H1 (cell line): Measurements from ENCODE around the gene PURA. TPM values are rescaled to one million over a fixed set of nuclear protein-coding genes. Genes with fewer than 3 reads are reported as not detected.

Source experiments
- CTCF ChIA-PET: fragments of 300-600 bp; sonication (Branson Sonifier 250); formaldehyde crosslinking; loops from one replicate; lab custom pipeline; 2021; ENCODE audit not compliant: partially characterized antibody; lab: Charles Lee
- POLR2A ChIA-PET: fragments of 300-600 bp; sonication (Branson Sonifier 250); formaldehyde crosslinking; loops from one replicate; lab custom pipeline; 2021; ENCODE audit warnings: inconsistent platforms; ENCODE audit not compliant: partially characterized antibody; lab: Charles Lee
- DNase-seq, 2 experiments: peaks; one replicate each; pipeline versions ENCODE4 v3.0.0 to v3.0.0-alpha.2; 2010 to 2022; ENCODE audit warnings: low spot score in 2 of 2, low read depth in 1 of 2, mixed read lengths in 1 of 2
- FAIRE-seq: peaks from 2 replicates; lab custom pipeline; 2011; peaks lifted over from hg19 to GRCh38; lab: Jason Lieb, UNC
- H2AFZ ChIP-seq: 2 replicates; pipeline ENCODE4 v1.8.1; 2012; ENCODE audit warnings: low read length, inconsistent platforms
- H2AK5ac ChIP-seq: 2 replicates; pipeline ENCODE4 v1.6.1; 2013; ENCODE audit warnings: low read depth, low read length
- H2BK120ac ChIP-seq: replicated peaks from 2 replicates; pipeline ENCODE3; 2013; ENCODE audit warnings: low read depth, low read length, inconsistent platforms
- H2BK12ac ChIP-seq: 2 replicates; pipeline ENCODE4 v1.6.1; 2013; ENCODE audit warnings: low read depth, low read length
- H2BK15ac ChIP-seq: 2 replicates; pipeline ENCODE4 v1.6.1; 2013; ENCODE audit warnings: low read length
- H2BK20ac ChIP-seq: 2 replicates; pipeline ENCODE4 v1.6.1; 2013; ENCODE audit warnings: low read length
- H2BK5ac ChIP-seq: 2 replicates; pipeline ENCODE4 v1.6.1; 2013; ENCODE audit warnings: low read depth, low read length
- H3K14ac ChIP-seq: 2 replicates; pipeline ENCODE4 v1.6.1; 2013; ENCODE audit warnings: inconsistent platforms; ENCODE audit not compliant: insufficient read length
- H3K18ac ChIP-seq: 2 replicates; pipeline ENCODE4 v1.6.1; 2013; ENCODE audit warnings: low read length; ENCODE audit errors: extremely low read depth
- H3K23ac ChIP-seq: 2 replicates; pipeline ENCODE4 v1.6.1; 2013; ENCODE audit warnings: inconsistent platforms; ENCODE audit not compliant: insufficient read length
- H3K23me2 ChIP-seq: 2 replicates; pipeline ENCODE4 v1.6.1; 2013; ENCODE audit warnings: low read depth, low read length
- H3K27ac ChIP-seq: 2 replicates; pipeline ENCODE4 v1.6.1; 2011; ENCODE audit warnings: low read depth, low read length, inconsistent platforms
- H3K27me3 ChIP-seq, 4 experiments: replicated peaks in 1 of 4; 1 replicate in 1 of 4; 2 replicates in 3 of 4; pipeline versions ENCODE4 v1.6.1 to v1.8.1; 2011 to 2013; ENCODE audit warnings: low read length in 3 of 4, mild to moderate bottlenecking in 3 of 4, inconsistent platforms in 2 of 4, mixed read lengths in 2 of 4, moderate library complexity in 1 of 4; ENCODE audit not compliant: control insufficient read depth in 3 of 4, insufficient read depth in 3 of 4; ENCODE audit errors: extremely low read depth in 1 of 4
- H3K36me3 ChIP-seq, 4 experiments: 2 replicates each; pipeline versions ENCODE4 v1.6.1 to v1.8.1; 2011 to 2013; ENCODE audit warnings: mild to moderate bottlenecking in 4 of 4, low read length in 3 of 4, moderate library complexity in 2 of 4, control low read depth in 1 of 4, inconsistent platforms in 1 of 4; ENCODE audit not compliant: insufficient read depth in 4 of 4, control insufficient read depth in 2 of 4
- H3K4ac ChIP-seq: replicated peaks from 2 replicates; pipeline ENCODE3; 2013; ENCODE audit warnings: low read length, low read depth, mixed read lengths, inconsistent platforms; ENCODE audit not compliant: insufficient read length
- H3K4me1 ChIP-seq, 4 experiments: replicated peaks in 1 of 4; 1 replicate in 1 of 4; 2 replicates in 3 of 4; pipeline versions ENCODE4 v1.6.1 to v1.8.1; 2011 to 2013; ENCODE audit warnings: low read length in 3 of 4, inconsistent platforms in 2 of 4, mixed read lengths in 1 of 4; ENCODE audit not compliant: insufficient read depth in 4 of 4, control insufficient read depth in 3 of 4
- H3K4me2 ChIP-seq, 2 experiments: 2 replicates each; pipeline versions ENCODE4 v1.6.1 to v1.8.1; 2011 to 2013; ENCODE audit warnings: low read depth in 2 of 2, low read length in 2 of 2, control low read depth in 1 of 2, inconsistent platforms in 1 of 2, mild to moderate bottlenecking in 1 of 2; ENCODE audit not compliant: insufficient read depth in 1 of 2
- H3K4me3 ChIP-seq, 4 experiments: fragments of 200-600, 300-600 bp in 1 of 4; sonication (generic), shearing (Covaris generic), sonication (Bioruptor Twin) in 1 of 4; 2 replicates each; pipeline versions ENCODE4 v1.5.1 to v1.8.1; 2011 to 2016; ENCODE audit warnings: low read length in 4 of 4, low read depth in 3 of 4, control low read depth in 2 of 4, inconsistent platforms in 2 of 4, mild to moderate bottlenecking in 2 of 4, mixed read lengths in 1 of 4, moderate library complexity in 1 of 4; ENCODE audit not compliant: insufficient read depth in 2 of 4; ENCODE audit errors: extremely low read depth in 1 of 4
- H3K56ac ChIP-seq: replicated peaks from 2 replicates; pipeline ENCODE3; 2013; ENCODE audit warnings: low read depth, mild to moderate bottlenecking, mixed read lengths, low read length, inconsistent platforms; ENCODE audit not compliant: insufficient read length
- H3K79me1 ChIP-seq: 2 replicates; pipeline ENCODE4 v1.6.1; 2013; ENCODE audit warnings: low read depth, low read length, control low read depth
- H3K79me2 ChIP-seq, 2 experiments: 2 replicates each; pipeline versions ENCODE4 v1.6.1 to v1.8.1; 2012 to 2013; ENCODE audit warnings: low read length in 2 of 2, mild to moderate bottlenecking in 2 of 2, inconsistent platforms in 1 of 2; ENCODE audit not compliant: insufficient read depth in 2 of 2, control insufficient read depth in 1 of 2
- H3K9ac ChIP-seq, 4 experiments: replicated peaks in 1 of 4; 1 replicate in 1 of 4; 2 replicates in 3 of 4; pipeline versions ENCODE4 v1.6.1 to v1.8.1; 2011 to 2013; ENCODE audit warnings: low read depth in 3 of 4, low read length in 3 of 4, control low read depth in 2 of 4, mild to moderate bottlenecking in 2 of 4, moderate library complexity in 2 of 4, inconsistent platforms in 1 of 4; ENCODE audit errors: extremely low read depth in 1 of 4
- H3K9me3 ChIP-seq, 2 experiments: 2 replicates each; pipeline versions ENCODE4 v1.6.1 to v1.8.1; 2012 to 2013; ENCODE audit warnings: mild to moderate bottlenecking in 2 of 2, moderate library complexity in 2 of 2, control low read depth in 1 of 2, inconsistent platforms in 1 of 2, low read depth in 1 of 2, low read length in 1 of 2, mixed read lengths in 1 of 2; ENCODE audit not compliant: insufficient read depth in 2 of 2
- H4K20me1 ChIP-seq, 2 experiments: replicated peaks in 1 of 2; 2 replicates each; pipeline versions ENCODE3 to v1.8.1; 2011 to 2013; ENCODE audit warnings: inconsistent platforms in 2 of 2, low read length in 2 of 2, mild to moderate bottlenecking in 1 of 2; ENCODE audit not compliant: insufficient read depth in 2 of 2, control insufficient read depth in 1 of 2
- H4K5ac ChIP-seq: 2 replicates; pipeline ENCODE4 v1.6.1; 2013; ENCODE audit warnings: low read length, low read depth, mixed read lengths, inconsistent platforms; ENCODE audit not compliant: insufficient read length
- H4K8ac ChIP-seq: 2 replicates; pipeline ENCODE4 v1.8.0; 2013; ENCODE audit warnings: mild to moderate bottlenecking, moderate library complexity, low read length, inconsistent platforms; ENCODE audit not compliant: insufficient read depth; ENCODE audit errors: extremely low read depth
- H4K91ac ChIP-seq: replicated peaks from 2 replicates; pipeline ENCODE3; 2013; ENCODE audit warnings: low read length, mixed read lengths, inconsistent platforms; ENCODE audit not compliant: insufficient read length
- BACH1 ChIP-seq: IDR thresholded peaks from 2 replicates; pipeline ENCODE4 v1.6.1; 2012; ENCODE audit warnings: low read length, improper control_type of control experiment
- BCL11A ChIP-seq, 2 experiments: IDR thresholded peaks; one replicate each; pipeline ENCODE4 v1.6.1; 2011; ENCODE audit warnings: low read depth in 2 of 2, low read length in 2 of 2, mild to moderate bottlenecking in 2 of 2
- CHD2 ChIP-seq: IDR thresholded peaks from 2 replicates; pipeline ENCODE4 v1.6.1; 2012; ENCODE audit warnings: low read length, improper control_type of control experiment
- CTBP2 ChIP-seq: IDR thresholded peaks from 2 replicates; pipeline ENCODE4 v1.7.0; 2011; ENCODE audit warnings: borderline replicate concordance, mild to moderate bottlenecking, moderate library complexity, mixed read lengths, low read length; ENCODE audit not compliant: insufficient read depth, insufficient read length
- EGR1 ChIP-seq: IDR thresholded peaks from 2 replicates; pipeline ENCODE4 v1.6.1; 2011; ENCODE audit warnings: low read depth, low read length, borderline replicate concordance
- JUN ChIP-seq: IDR thresholded peaks from 2 replicates; pipeline ENCODE4 v1.6.1; 2011; ENCODE audit warnings: low read depth, mild to moderate bottlenecking, improper control_type of control experiment, low read length
- KDM4A ChIP-seq: IDR thresholded peaks from one replicate; pipeline ENCODE4 v1.7.1; 2012; ENCODE audit warnings: low read depth, mild to moderate bottlenecking, moderate library complexity, low read length, inconsistent platforms; ENCODE audit not compliant: severe bottlenecking
- MAFK ChIP-seq: IDR thresholded peaks from 2 replicates; pipeline ENCODE4 v1.6.1; 2012; ENCODE audit warnings: low read depth, mild to moderate bottlenecking, improper control_type of control experiment, low read length
- PHF8 ChIP-seq: fragments of 200-600 bp; sonication (generic); conservative IDR thresholded peaks from 2 replicates; pipeline ENCODE4 v1.7.1; 2012; ENCODE audit warnings: low read depth, mild to moderate bottlenecking, inconsistent platforms, low read length, moderate library complexity
- POLR2A ChIP-seq, 2 experiments: IDR thresholded peaks; 1 replicate in 1 of 2; 2 replicates in 1 of 2; pipeline ENCODE4 v1.6.1; 2011; ENCODE audit warnings: low read depth in 2 of 2, low read length in 2 of 2, mild to moderate bottlenecking in 2 of 2; ENCODE audit errors: control extremely low read depth in 1 of 2
- SIRT6 ChIP-seq: IDR thresholded peaks from one replicate; pipeline ENCODE4 v1.7.1; 2012; ENCODE audit warnings: low read length, inconsistent platforms
- SP2 ChIP-seq: IDR thresholded peaks from 2 replicates; pipeline ENCODE4 v1.6.1; 2012; ENCODE audit warnings: mild to moderate bottlenecking, low read length, inconsistent platforms
- SP4 ChIP-seq: IDR thresholded peaks from 2 replicates; pipeline ENCODE4 v1.6.1; 2012; ENCODE audit warnings: low read length, inconsistent platforms
- WGBS, 2 experiments: shearing (Covaris generic) in 1 of 2; methylation state at CpG; one replicate each; pipeline versions ENCODE4 v1.1.6 to v1.1.7; 2013 to 2015; ENCODE audit warnings: low lambda C conversion rate in 2 of 2, mixed read lengths in 2 of 2, inconsistent platforms in 1 of 2, low coverage in 1 of 2, missing lambda C conversion rate in 1 of 2; ENCODE audit not compliant: insufficient replicate concordance in 2 of 2, insufficient coverage in 1 of 2, insufficient read length in 1 of 2; ENCODE audit errors: extremely low coverage in 1 of 2, missing lambda C conversion rate in 1 of 2; 5-methylcytosine and 5-hydroxymethylcytosine counted together
- polyA plus RNA-seq, 7 experiments: library from polyadenylated mRNA; depleted of rRNA in 3 of 7; stranded (reverse) in 5 of 7; unstranded in 2 of 7; fragments of >200 nt in 5 of 7; fragments of 200-250 nt in 2 of 7; gene quantifications; 1 replicate in 5 of 7; 2 replicates in 1 of 7; 4 replicates in 1 of 7; pipeline versions ENCODE4 v1.2.1 to v1.2.3, GENCODE V29; 2011 to 2013; ENCODE audit warnings: missing spikeins in 2 of 7, mixed read lengths in 2 of 7
- total RNA-seq: library from RNA; stranded (reverse); fragmentation: NEBNext Ultra II Directional; extraction: Animal tissue kit (Norgen Biotek cat#: 25700); gene quantifications from 2 replicates; pipeline ENCODE4 v1.2.1, GENCODE V29; 2021
- TF ChIP-seq, protein P1 (sequence below): IDR thresholded peaks from 2 replicates; pipeline ENCODE4 v1.6.1; 2012; ENCODE audit warnings: low read length, inconsistent platforms

Gene PURA
- total and polyA plus RNA-seq, 2 of the 8 experiments (the other 6 are each of a cell fraction or from before 2014, with no cell fraction given) = 0.98 to 2.1 TPM

DNA sequence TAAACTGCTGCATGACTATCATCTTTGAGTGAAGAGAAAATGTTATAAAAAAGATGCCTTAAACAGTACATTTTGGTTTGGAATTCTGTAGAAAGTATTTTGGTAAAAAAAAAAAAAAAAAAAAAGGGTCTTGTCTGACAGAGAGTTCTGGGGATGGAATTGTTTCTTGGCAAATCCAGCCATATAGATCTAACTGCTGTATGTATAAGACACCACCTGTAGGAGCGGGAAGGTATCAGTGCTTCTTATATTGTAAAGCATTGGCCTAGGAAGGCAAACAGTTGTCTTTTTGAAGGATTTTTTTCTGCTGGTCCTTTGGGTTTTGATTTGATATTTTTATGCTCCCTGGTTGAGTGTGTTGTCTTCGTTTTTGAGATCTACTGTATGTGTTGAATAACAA lies 2.8 kb downstream of the PURA start:
- Histone ChIP-seq H2BK5ac (no peak overlapping the region), H3K4ac (no peak overlapping the region), H3K18ac (no peak overlapping the region), H4K8ac (no peak overlapping the region), H3K79me1 (no peaks in the 10 kb centered on the region), H4K20me1 (peaks cover 2 to 18% of the 10 kb centered on the region in 2 experiments), H3K23me2 (peaks cover 14% of the 10 kb centered on the region), H3K9ac (no peak overlapping the region), H3K23ac (no peak overlapping the region), H4K91ac (no peak overlapping the region), H3K4me3 (no peak overlapping the region), H3K27me3 (peaks cover 15 to 42% (median 33%) of the 10 kb centered on the region in 4 experiments), H3K4me2 (no peak overlapping the region), H3K9me3 (no peaks in the 10 kb centered on the region), H2BK120ac (no peak overlapping the region), H2BK15ac (no peak overlapping the region), H3K36me3 (no peaks in the 10 kb centered on the region), H2AK5ac (no peak overlapping the region), H2BK20ac (no peak overlapping the region), H3K4me1 (peaks cover 4 to 10% (median 6%) of the 10 kb centered on the region in 4 experiments), H4K5ac (no peak overlapping the region), H3K56ac (no peak overlapping the region), H3K14ac (no peak overlapping the region), H3K79me2 (no peaks in the 10 kb centered on the region), H3K27ac (no peak overlapping the region), H2AFZ (no peak overlapping the region), H2BK12ac (no peak overlapping the region)
- no peak for DNase-seq
- FAIRE-seq = no peak
- POLR2A ChIA-PET = no interaction called here
- WGBS, 2 experiments = 60% methylated on average over 2 of the region's 2 CpGs; no CpG with 5 or more reads in 1 of the 2 experiments
- CTCF ChIA-PET = interaction anchor here (0.5 to 7.9 kb wide), 7 partner anchors 10 to 39 kb away, joined by 3 to 91 read pairs (median 4); no protein-coding TSS in a partner anchor
- TF ChIP-seq CHD2 = no peak
- TF ChIP-seq SP2 = no peak
- no peak for TF ChIP-seq POLR2A (IDR thresholded peaks at IDR 0.05; ENCODE audit: control extremely low read depth in 1 of 2, low read depth in 2 of 2, low read length in 2 of 2)
- TF ChIP-seq SP4 = no peak
- TF ChIP-seq MAFK = no peak
- TF ChIP-seq KDM4A = no peak
- no peak for TF ChIP-seq JUN
- TF ChIP-seq CTBP2 = no peak
- TF ChIP-seq EGR1 = no peak
- no peak for TF ChIP-seq BCL11A (IDR thresholded peaks at IDR 0.05; ENCODE audit: low read depth in 2 of 2, low read length in 2 of 2)
- TF ChIP-seq, protein P1, sequence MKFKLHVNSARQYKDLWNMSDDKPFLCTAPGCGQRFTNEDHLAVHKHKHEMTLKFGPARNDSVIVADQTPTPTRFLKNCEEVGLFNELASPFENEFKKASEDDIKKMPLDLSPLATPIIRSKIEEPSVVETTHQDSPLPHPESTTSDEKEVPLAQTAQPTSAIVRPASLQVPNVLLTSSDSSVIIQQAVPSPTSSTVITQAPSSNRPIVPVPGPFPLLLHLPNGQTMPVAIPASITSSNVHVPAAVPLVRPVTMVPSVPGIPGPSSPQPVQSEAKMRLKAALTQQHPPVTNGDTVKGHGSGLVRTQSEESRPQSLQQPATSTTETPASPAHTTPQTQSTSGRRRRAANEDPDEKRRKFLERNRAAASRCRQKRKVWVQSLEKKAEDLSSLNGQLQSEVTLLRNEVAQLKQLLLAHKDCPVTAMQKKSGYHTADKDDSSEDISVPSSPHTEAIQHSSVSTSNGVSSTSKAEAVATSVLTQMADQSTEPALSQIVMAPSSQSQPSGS = no peak
- TF ChIP-seq SIRT6 = no peak
- TF ChIP-seq PHF8 = no peak
- TF ChIP-seq BACH1 = no peak
